ENCODE results near the gene ARHGAP35.

Gene ARHGAP35

GRCh38 chr19:46902402-46902766 is 41.6 kb downstream of the ARHGAP35 start:
- no peak for DNase-seq (ENCODE audit: low read depth in 4 of 4, low spot score in 1 of 4)

- no peak for DNase-seq (ENCODE audit: low read depth in 4 of 4, low spot score in 1 of 4)
These were observed 42.7 kb downstream of the ARHGAP35 start for GRCh38 chr19:46903458-46903857.

GRCh38 chr19:46904114-46905060 is 43.6 kb downstream of the ARHGAP35 start:
- no peak for DNase-seq (ENCODE audit: low read depth in 4 of 4, low spot score in 1 of 4)

GRCh38 chr19:46906221-46906620 is 45.4 kb downstream of the ARHGAP35 start:
- DNase-seq (ENCODE audit: low read depth in 4 of 4, low spot score in 1 of 4): no peak

- DNase-seq (ENCODE audit: low read depth in 4 of 4, low spot score in 1 of 4): no peak
These were observed 47.1 kb downstream of the ARHGAP35 start for GRCh38 chr19:46907880-46908279.

GRCh38 chr19:46909356-46909755 is 48.6 kb downstream of the ARHGAP35 start:
- no peak for DNase-seq (ENCODE audit: low read depth in 4 of 4, low spot score in 1 of 4)

All from stimulated activated CD4-positive, alpha-beta T cell treated with anti-CD3 and anti-CD28 coated beads, Interleukin-1b, Interleukin-23, amount 100 ng/mL, for 24 hours (primary cell).